Measurements from ENCODE around the gene SLC6A6.

The SLC6A6 gene

DNA sequence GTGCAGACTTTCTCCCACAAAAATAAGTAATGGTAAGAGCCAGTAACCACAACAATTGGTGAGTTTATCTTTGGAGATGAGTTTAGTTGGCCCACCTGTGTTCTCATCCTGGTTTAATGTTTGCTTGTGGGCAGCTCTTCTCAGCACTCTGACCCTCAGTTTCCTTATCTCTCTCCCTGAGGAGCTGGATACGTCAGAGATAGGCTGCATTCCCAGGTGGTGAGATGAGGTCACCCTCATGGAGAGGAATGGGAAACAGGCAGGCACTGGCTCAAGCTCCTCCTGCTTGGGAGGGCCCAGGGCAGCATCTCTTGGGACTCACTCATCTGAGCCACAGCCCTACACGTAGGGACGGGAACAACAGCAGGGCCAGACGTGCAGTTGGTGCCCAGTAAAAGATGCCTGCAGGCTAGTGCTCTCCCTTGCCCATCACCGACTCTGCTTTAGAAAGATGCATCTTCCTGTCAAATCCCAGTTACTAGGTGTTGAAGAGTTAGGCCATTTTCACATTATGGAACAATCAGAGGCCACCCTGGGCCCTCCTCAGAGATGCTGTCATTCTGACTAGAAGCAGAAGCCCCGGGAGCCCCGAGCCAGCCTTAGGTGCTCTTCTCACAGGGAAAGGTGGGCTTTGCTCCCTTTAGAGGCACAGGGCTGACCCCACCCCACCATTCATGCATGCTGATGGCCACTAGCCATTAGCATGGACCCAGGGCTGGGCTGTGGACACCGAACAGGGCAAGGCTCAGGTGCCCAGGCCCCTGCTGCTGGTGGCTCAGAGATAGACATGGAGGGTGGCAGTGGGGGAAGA lies 78.0 kb downstream of the SLC6A6 start:
- Histone ChIP-seq H3K27ac (ENCODE audit: low read depth, low read length) (no peak overlapping the region), H3K36me3 (ENCODE audit: control insufficient read depth, insufficient read depth, low read length) (peaks cover 99% of the 10 kb centered on the region), H3K9me3 (ENCODE audit: control insufficient read depth, insufficient read depth, low read depth, low read length) (no peaks in the 10 kb centered on the region), H3K4me3 (ENCODE audit: low read depth, low read length) (no peak overlapping the region), H3K4me1 (ENCODE audit: control insufficient read depth, insufficient read depth, low read length) (peaks cover 13% of the 10 kb centered on the region), H3K9ac (ENCODE audit: low read length) (no peak overlapping the region), H3K27me3 (ENCODE audit: control insufficient read depth, insufficient read depth, low read length) (no peaks in the 10 kb centered on the region)

DNA sequence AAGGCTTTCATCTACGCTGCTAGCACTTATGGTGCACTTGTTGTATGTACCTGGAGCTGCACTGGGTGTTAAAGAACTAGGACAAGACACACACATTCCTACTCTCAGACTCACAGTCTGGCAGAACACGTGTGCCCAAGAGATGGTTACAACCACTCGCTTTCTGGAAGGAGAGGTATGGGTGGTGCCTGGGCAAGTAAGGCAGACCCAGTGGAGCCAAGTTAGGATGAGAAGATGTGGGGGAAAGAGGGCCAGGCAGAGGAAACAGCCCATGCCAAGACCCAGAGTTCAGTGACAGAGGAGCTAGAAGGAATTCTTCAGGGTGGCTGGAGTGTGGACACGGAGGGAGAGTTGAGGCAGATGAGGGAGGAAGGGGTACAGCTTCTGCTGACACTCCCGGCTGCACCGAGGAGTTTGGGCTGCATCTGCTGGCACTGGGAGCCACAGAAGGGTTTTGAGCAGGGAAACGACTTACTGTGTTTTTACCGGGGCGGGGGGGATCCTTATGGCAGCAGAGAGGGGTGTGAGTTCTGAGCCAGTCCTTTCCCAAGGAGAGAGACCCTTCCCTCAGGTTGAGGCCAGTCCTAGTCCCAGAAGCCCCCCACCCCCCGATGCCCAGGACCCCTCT lies 78.7 kb downstream of the SLC6A6 start:
- H3K27me3 ChIP-seq (ENCODE audit: control insufficient read depth, insufficient read depth, low read length), result no peaks in the 10 kb centered on the region
- no peak overlapping the region for H3K4me3 ChIP-seq (ENCODE audit: low read depth, low read length)
- no peaks in the 10 kb centered on the region for H3K9me3 ChIP-seq (ENCODE audit: control insufficient read depth, insufficient read depth, low read depth, low read length)
- no peak overlapping the region for H3K27ac ChIP-seq (ENCODE audit: low read depth, low read length)
- peaks cover 13% of the 10 kb centered on the region for H3K4me1 ChIP-seq (ENCODE audit: control insufficient read depth, insufficient read depth, low read length)
- H3K36me3 ChIP-seq (ENCODE audit: control insufficient read depth, insufficient read depth, low read length), result peaks cover 99% of the 10 kb centered on the region
- no peak overlapping the region for H3K9ac ChIP-seq (ENCODE audit: low read length)

DNA sequence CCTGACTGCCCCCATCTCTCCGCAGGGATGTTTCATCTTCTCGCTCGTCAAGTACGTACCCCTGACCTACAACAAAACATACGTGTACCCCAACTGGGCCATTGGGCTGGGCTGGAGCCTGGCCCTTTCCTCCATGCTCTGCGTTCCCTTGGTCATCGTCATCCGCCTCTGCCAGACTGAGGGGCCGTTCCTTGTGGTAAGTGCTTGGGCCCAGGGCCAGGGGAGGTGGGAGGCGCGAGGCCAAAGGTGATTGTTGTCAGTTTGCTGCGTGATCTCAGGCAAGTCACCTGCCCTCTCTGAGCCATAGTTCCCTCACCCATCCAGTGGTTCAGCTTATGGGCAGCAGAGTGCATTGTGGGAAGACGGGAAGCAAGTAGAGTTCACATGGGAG lies 79.2 kb downstream of the SLC6A6 start:
- Histone ChIP-seq H3K4me1 (ENCODE audit: control insufficient read depth, insufficient read depth, low read length) (peaks cover 13% of the 10 kb centered on the region), H3K36me3 (ENCODE audit: control insufficient read depth, insufficient read depth, low read length) (peaks cover 99% of the 10 kb centered on the region), H3K4me3 (ENCODE audit: low read depth, low read length) (no peak overlapping the region), H3K9ac (ENCODE audit: low read length) (no peak overlapping the region), H3K27me3 (ENCODE audit: control insufficient read depth, insufficient read depth, low read length) (no peaks in the 10 kb centered on the region), H3K9me3 (ENCODE audit: control insufficient read depth, insufficient read depth, low read depth, low read length) (no peaks in the 10 kb centered on the region), H3K27ac (ENCODE audit: low read depth, low read length) (no peak overlapping the region)

DNA sequence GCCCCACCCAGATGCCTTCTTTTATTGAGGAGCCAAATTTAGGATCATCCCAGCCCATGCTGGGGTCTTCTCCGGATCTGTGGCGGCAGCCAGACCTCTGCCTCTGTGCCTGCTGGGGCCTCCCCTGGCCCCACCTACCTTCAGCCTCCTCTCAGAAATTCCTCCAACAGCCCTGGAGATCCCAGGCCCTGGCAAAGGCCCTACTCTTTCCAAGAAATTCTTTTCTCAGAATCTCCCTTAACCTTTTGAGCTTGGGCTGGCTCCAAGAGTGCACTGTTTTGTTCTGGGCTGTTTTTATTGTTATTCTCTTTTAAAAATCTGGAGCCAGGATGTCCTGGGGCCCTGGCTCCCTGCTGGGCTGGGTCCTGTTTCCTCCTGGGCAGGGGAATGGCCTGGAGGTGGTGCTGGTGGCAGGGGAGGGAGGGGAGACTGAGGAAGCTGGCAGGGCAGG lies 79.9 kb downstream of the SLC6A6 start:
- no peak overlapping the region for H3K9ac ChIP-seq (ENCODE audit: low read length)
- peaks cover 13% of the 10 kb centered on the region for H3K4me1 ChIP-seq (ENCODE audit: control insufficient read depth, insufficient read depth, low read length)
- no peaks in the 10 kb centered on the region for H3K9me3 ChIP-seq (ENCODE audit: control insufficient read depth, insufficient read depth, low read depth, low read length)
- no peak overlapping the region for H3K4me3 ChIP-seq (ENCODE audit: low read depth, low read length)
- H3K36me3 ChIP-seq (ENCODE audit: control insufficient read depth, insufficient read depth, low read length), result peaks cover 99% of the 10 kb centered on the region
- H3K27me3 ChIP-seq (ENCODE audit: control insufficient read depth, insufficient read depth, low read length), result no peaks in the 10 kb centered on the region
- no peak overlapping the region for H3K27ac ChIP-seq (ENCODE audit: low read depth, low read length)

DNA sequence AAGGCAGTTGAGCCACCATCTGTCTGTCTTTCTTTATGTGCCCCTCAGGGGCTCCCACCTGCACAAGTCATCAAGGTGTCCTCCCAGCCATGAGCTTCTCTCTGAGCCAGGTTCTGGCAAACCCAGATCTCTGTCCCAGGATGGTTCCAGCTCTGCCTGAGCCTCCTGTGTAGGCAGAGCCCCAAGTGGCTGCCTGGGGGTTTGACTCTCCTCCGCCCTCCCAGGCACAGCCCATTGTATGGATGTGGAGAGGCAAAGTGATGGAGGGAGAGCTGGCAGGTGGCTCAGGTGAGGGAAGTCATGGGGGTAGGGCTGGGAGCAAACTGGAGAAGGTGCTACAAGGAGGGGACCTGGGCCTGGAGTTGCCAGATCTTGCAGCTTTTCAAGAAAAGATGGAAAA lies 80.9 kb downstream of the SLC6A6 start:
- Histone ChIP-seq H3K27ac (ENCODE audit: low read depth, low read length) (no peak overlapping the region), H3K27me3 (ENCODE audit: control insufficient read depth, insufficient read depth, low read length) (no peaks in the 10 kb centered on the region), H3K9ac (ENCODE audit: low read length) (no peak overlapping the region), H3K4me3 (ENCODE audit: low read depth, low read length) (no peak overlapping the region), H3K4me1 (ENCODE audit: control insufficient read depth, insufficient read depth, low read length) (peaks cover 13% of the 10 kb centered on the region), H3K36me3 (ENCODE audit: control insufficient read depth, insufficient read depth, low read length) (peaks cover 99% of the 10 kb centered on the region), H3K9me3 (ENCODE audit: control insufficient read depth, insufficient read depth, low read depth, low read length) (no peaks in the 10 kb centered on the region)

DNA sequence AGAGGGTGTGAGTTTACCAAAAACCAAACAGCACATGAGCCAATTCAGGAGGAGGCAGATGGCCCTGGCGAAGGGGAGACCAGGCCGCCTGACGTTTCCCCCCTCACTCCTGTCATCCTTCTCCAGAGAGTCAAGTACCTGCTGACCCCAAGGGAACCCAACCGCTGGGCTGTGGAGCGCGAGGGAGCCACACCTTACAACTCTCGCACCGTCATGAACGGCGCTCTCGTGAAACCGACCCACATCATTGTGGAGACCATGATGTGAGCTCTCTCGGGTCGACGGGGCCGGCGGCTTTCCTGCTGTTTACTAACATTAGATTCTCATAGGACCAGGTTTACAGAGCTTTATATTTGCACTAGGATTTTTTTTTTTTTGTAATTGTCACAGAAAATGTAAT lies 82.3 kb downstream of the SLC6A6 start:
- H3K9ac ChIP-seq (ENCODE audit: low read length), result no peak overlapping the region
- H3K36me3 ChIP-seq (ENCODE audit: control insufficient read depth, insufficient read depth, low read length), result peaks cover 94% of the 10 kb centered on the region
- no peak overlapping the region for H3K27ac ChIP-seq (ENCODE audit: low read depth, low read length)
- peaks cover 12% of the 10 kb centered on the region for H3K4me1 ChIP-seq (ENCODE audit: control insufficient read depth, insufficient read depth, low read length)
- no peaks in the 10 kb centered on the region for H3K9me3 ChIP-seq (ENCODE audit: control insufficient read depth, insufficient read depth, low read depth, low read length)
- H3K4me3 ChIP-seq (ENCODE audit: low read depth, low read length), result no peak overlapping the region
- no peaks in the 10 kb centered on the region for H3K27me3 ChIP-seq (ENCODE audit: control insufficient read depth, insufficient read depth, low read length)

DNA sequence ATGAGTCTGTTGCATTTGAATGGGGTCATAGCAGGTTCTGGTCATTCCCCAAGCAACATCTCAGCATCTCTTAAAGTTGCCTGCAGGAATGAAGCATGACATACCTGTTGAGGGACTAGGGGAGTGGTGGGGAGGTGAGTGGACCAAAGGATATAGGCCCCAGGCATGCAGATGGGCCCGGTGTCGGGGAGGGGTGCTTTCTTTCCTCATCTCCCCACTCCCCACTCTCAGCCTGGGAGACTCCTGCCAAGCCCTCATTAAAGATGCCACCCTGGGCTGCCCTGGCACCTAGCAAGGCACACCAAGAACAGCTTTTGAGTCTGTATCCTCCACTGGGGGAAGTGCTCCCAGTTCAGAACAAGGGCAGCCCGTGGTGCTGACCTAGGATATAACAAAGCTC lies 83.6 kb downstream of the SLC6A6 start:
- Histone ChIP-seq H3K9me3 (ENCODE audit: control insufficient read depth, insufficient read depth, low read depth, low read length) (no peaks in the 10 kb centered on the region), H3K9ac (ENCODE audit: low read length) (no peak overlapping the region), H3K27me3 (ENCODE audit: control insufficient read depth, insufficient read depth, low read length) (no peaks in the 10 kb centered on the region), H3K4me3 (ENCODE audit: low read depth, low read length) (no peak overlapping the region), H3K27ac (ENCODE audit: low read depth, low read length) (no peak overlapping the region), H3K36me3 (ENCODE audit: control insufficient read depth, insufficient read depth, low read length) (peaks cover 82% of the 10 kb centered on the region), H3K4me1 (ENCODE audit: control insufficient read depth, insufficient read depth, low read length) (peaks cover 6% of the 10 kb centered on the region)

DNA sequence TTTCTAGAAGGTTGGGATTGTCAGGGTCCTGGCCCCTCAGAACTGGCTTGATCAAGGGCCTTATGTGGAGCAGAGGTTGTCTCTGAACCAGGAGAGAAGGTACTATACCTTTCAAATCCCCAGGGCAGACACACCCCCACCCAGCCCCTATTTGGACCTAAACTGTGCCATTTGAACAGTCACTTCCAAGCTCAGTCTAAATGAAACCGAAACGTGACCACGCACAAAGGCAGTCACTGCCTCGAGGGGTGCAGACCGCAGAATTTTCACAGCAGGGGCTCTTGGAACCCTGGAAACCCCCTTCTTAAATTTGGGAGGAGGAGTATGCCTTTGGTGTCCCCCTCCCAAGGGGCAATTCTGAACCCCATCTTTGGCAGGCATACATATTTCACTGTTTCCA lies 84.1 kb downstream of the SLC6A6 start:
- H3K4me1 ChIP-seq (ENCODE audit: control insufficient read depth, insufficient read depth, low read length), result peaks cover 6% of the 10 kb centered on the region
- no peaks in the 10 kb centered on the region for H3K27me3 ChIP-seq (ENCODE audit: control insufficient read depth, insufficient read depth, low read length)
- H3K36me3 ChIP-seq (ENCODE audit: control insufficient read depth, insufficient read depth, low read length), result peaks cover 77% of the 10 kb centered on the region
- H3K27ac ChIP-seq (ENCODE audit: low read depth, low read length), result no peak overlapping the region
- H3K9ac ChIP-seq (ENCODE audit: low read length), result no peak overlapping the region
- no peak overlapping the region for H3K4me3 ChIP-seq (ENCODE audit: low read depth, low read length)
- H3K9me3 ChIP-seq (ENCODE audit: control insufficient read depth, insufficient read depth, low read depth, low read length), result no peaks in the 10 kb centered on the region

DNA sequence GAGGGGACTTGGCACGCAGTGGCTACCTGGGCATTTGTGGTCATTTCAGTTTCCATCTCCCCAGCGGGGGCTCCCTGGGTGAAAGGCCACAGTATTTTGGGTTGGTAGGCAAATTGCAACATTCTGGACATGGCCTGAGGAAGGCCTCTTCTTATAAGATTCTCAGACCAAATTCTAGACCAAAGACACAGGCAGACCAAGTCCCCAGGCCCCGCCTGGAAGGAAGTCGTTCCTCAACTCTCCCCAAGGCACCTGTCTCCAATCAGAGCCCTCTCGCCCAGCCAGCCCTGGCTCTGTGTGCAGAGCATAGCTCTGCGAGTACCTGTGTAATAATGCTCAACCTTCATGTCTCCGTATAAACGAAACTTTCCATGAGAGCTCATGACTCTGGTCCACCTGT lies 84.7 kb downstream of the SLC6A6 start:
- no peak overlapping the region for H3K27ac ChIP-seq (ENCODE audit: low read depth, low read length)
- no peaks in the 10 kb centered on the region for H3K9me3 ChIP-seq (ENCODE audit: control insufficient read depth, insufficient read depth, low read depth, low read length)
- H3K4me1 ChIP-seq (ENCODE audit: control insufficient read depth, insufficient read depth, low read length), result peaks cover 1% of the 10 kb centered on the region
- no peak overlapping the region for H3K9ac ChIP-seq (ENCODE audit: low read length)
- no peaks in the 10 kb centered on the region for H3K27me3 ChIP-seq (ENCODE audit: control insufficient read depth, insufficient read depth, low read length)
- no peak overlapping the region for H3K4me3 ChIP-seq (ENCODE audit: low read depth, low read length)
- peaks cover 71% of the 10 kb centered on the region for H3K36me3 ChIP-seq (ENCODE audit: control insufficient read depth, insufficient read depth, low read length)

DNA sequence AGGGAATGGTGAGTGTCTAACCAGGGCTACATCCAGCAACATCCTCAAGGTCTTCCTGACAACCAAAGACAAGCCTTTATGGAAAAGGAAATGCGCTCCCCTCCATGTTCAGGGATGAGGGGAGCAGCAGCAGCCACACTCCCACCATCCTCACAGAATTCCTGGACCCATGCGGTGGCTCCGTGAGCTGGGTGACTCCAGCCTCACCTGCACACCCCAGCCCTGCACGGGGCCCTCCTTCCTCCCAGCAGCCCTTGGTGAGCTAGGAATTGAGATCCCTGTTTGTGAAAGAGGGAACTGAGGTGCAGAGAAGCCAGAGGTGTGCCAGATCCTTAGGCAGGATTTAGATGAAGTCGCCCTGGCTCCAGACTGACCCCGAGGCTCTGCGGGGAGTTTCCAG lies 85.4 kb downstream of the SLC6A6 start:
- H3K4me1 ChIP-seq (ENCODE audit: control insufficient read depth, insufficient read depth, low read length), result no peaks in the 10 kb centered on the region
- peaks cover 64% of the 10 kb centered on the region for H3K36me3 ChIP-seq (ENCODE audit: control insufficient read depth, insufficient read depth, low read length)
- no peaks in the 10 kb centered on the region for H3K9me3 ChIP-seq (ENCODE audit: control insufficient read depth, insufficient read depth, low read depth, low read length)

DNA sequence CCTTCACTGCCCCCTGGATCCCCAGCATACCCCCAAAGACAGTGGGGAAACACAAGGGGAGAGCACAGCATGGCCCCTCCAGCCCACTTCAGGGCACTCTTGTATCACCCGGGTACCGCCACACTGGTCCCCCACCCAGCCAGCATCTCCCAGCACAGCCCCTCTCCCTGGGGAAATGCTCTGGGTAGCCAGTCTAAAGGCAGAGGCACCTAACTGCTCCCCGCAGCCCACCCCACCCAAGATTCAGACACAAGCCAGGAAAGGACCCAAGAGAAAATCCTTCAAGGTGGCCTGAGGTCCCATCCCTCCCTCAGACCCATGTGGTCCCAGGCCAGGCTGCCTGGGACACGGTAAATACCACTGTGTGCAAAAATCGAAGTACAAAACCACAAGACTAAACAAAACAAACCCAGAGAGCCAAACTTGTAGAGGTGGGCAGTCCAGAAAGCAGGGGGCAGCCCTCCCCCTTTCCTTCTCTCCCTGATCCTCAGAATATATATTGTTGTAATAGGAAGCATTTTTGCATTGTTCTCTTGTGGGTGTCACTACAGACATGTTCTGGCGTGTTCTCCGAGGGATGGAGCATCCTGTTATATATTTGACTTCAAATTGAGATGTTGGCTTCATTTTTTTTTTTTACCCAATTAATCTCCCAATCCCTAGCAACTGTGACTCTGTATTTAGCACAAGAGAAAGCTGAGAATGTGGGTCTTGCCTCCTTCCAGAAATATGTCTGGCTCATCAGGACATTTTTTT lies 86.1 kb downstream of the SLC6A6 start:
- peaks cover 58% of the 10 kb centered on the region for H3K36me3 ChIP-seq (ENCODE audit: control insufficient read depth, insufficient read depth, low read length)
- H3K9ac ChIP-seq (ENCODE audit: low read length), result no peak overlapping the region
- no peaks in the 10 kb centered on the region for H3K9me3 ChIP-seq (ENCODE audit: control insufficient read depth, insufficient read depth, low read depth, low read length)
- no peak overlapping the region for H3K4me3 ChIP-seq (ENCODE audit: low read depth, low read length)
- 0 out of 2 replicates have a peak overlapping the region, but pooled peaks have one; percentile 19 for H3K27ac ChIP-seq (ENCODE audit: low read depth, low read length)
- H3K27me3 ChIP-seq (ENCODE audit: control insufficient read depth, insufficient read depth, low read length), result no peaks in the 10 kb centered on the region
- H3K4me1 ChIP-seq (ENCODE audit: control insufficient read depth, insufficient read depth, low read length), result no peaks in the 10 kb centered on the region

More for the DNA sequence above, 85.4 kb downstream of the SLC6A6 start:
- no peak overlapping the region for H3K9ac ChIP-seq (ENCODE audit: low read length)
- H3K27me3 ChIP-seq (ENCODE audit: control insufficient read depth, insufficient read depth, low read length), result no peaks in the 10 kb centered on the region
- no peak overlapping the region for H3K4me3 ChIP-seq (ENCODE audit: low read depth, low read length)
- no peak overlapping the region for H3K27ac ChIP-seq (ENCODE audit: low read depth, low read length)
